Coronary artery (tissue), 2 donors: Measurements from ENCODE around the gene ACOT7.

ENCODE experiments used
- DNase-seq: peaks from one replicate; pipeline ENCODE4 v3.0.0-alpha.2; 2017; ENCODE audit warnings: low spot score
- H3K27ac ChIP-seq, 2 donors: fragments of 200-600 bp; sonication (generic); one replicate each; pipeline ENCODE4 v1.5.1; 2016 to 2019
- H3K4me3 ChIP-seq: fragments of 200-600 bp; sonication (generic); 2 replicates; pipeline ENCODE4 v1.5.1; 2016; ENCODE audit warnings: mild to moderate bottlenecking, moderate library complexity
- CTCF ChIP-seq: fragments of 200-600 bp; sonication (generic); IDR thresholded peaks from one replicate; pipeline ENCODE4 v1.5.1; 2019; ENCODE audit warnings: antibody characterized with exemption

ACOT7 gene

GRCh38 chr1:6245086-6245868 is 148.3 kb downstream of the ACOT7 start:
- Histone ChIP-seq H3K27ac (no peak overlapping the region), H3K4me3 (peak overlapping the region; percentile 24)
- peak; percentile 63 for TF ChIP-seq CTCF
- DNase-seq, result no peak

- no peak overlapping the region for H3K27ac ChIP-seq
- H3K4me3 ChIP-seq, result peak overlapping the region; percentile 24
- TF ChIP-seq CTCF, result no peak
- no peak for DNase-seq
These were observed 149.0 kb downstream of the ACOT7 start for GRCh38 chr1:6244401-6245049.

- no peak for DNase-seq
- Histone ChIP-seq H3K4me3 (peak within 1 kb of the TSS; percentile 24), H3K27ac (no peak within 1 kb of the TSS)
- TF ChIP-seq CTCF, result no peak
These were observed 149.6 kb downstream of the ACOT7 start, which contains the start of gene HES3 for GRCh38 chr1:6243993-6244392. TSS of gene HES3 (plus strand) at chr1:6244179. CDS start at chr1:6244366, 187 bp downstream.

GRCh38 chr1:6243053-6243834 is 150.3 kb downstream of the ACOT7 start:
- DNase-seq, result no peak
- no peak for TF ChIP-seq CTCF
- Histone ChIP-seq H3K4me3 (no peak overlapping the region), H3K27ac (no peak overlapping the region)

- TF ChIP-seq CTCF, result no peak
- no peak overlapping the region for H3K27ac ChIP-seq
- DNase-seq, result no peak
- peak overlapping the region; percentile 51 for H3K4me3 ChIP-seq
These were observed 151.5 kb downstream of the ACOT7 start for GRCh38 chr1:6241887-6242740.

GRCh38 chr1:6241107-6241886 is 152.3 kb downstream of the ACOT7 start:
- DNase-seq, result no peak
- H3K4me3 ChIP-seq, result peak overlapping the region; percentile 51
- TF ChIP-seq CTCF, result no peak
- no peak overlapping the region for H3K27ac ChIP-seq
